ENCODE data around the gene KIAA0232.

Gene KIAA0232

DNA sequence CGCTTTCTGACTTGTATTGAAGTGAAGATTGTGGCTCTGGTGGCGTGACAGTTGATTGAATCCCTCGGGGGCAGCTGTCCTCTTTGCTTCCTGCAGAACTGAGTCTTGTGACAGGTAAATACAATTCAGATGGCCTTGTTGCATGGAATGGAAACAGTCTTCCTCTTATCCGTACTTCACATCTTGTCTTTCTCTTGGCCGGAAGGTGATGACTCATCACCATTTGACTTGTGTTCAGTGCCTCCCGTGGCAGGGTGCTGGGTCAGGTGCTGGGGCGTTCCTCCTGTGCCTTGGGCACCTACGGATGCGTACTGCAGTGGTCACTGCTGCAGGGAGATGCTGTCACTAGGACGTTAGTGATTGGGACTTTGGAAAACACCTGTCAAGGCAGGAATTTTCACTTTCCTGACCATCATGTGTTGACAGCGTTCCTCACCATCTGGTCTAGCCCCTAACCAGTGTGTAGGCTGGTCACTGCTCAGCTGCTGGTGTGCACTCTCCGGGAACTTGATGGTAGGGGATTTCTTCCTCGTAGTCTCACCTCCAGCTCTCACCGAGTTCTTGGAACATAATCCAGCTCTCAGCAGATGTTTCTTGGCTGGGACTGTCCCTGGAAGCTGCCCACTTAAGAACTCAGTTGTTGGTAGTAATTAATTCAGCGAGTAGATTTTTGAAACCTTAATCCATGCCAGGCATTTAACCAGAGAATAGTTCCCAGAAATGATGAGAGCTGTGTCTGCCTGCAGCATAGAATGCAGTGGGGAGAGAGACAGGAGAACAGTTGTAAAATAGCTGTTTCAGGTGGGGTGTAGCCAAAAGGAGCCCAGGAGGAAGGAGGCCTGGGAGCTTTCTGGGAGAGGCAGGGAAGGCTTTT lies 134.3 kb downstream of the KIAA0232 start:
- DNase-seq (ENCODE audit: low read depth) = peak; percentile 10
- Histone ChIP-seq H3K36me3 (ENCODE audit: control insufficient read depth, insufficient read depth, low read length, severe bottlenecking) (no peaks in the 10 kb centered on the region), H3K9ac (ENCODE audit: low read length) (no peak overlapping the region), H3K4me1 (ENCODE audit: control insufficient read depth, insufficient read depth, low read length) (no peaks in the 10 kb centered on the region), H3K4me3 (ENCODE audit: low read length) (no peak overlapping the region), H3K27me3 (replicated peaks; ENCODE audit: control insufficient read depth, insufficient read depth, low read length) (no peaks in the 10 kb centered on the region), H3K9me3 (ENCODE audit: control insufficient read depth, low read length) (no peaks in the 10 kb centered on the region)

DNA sequence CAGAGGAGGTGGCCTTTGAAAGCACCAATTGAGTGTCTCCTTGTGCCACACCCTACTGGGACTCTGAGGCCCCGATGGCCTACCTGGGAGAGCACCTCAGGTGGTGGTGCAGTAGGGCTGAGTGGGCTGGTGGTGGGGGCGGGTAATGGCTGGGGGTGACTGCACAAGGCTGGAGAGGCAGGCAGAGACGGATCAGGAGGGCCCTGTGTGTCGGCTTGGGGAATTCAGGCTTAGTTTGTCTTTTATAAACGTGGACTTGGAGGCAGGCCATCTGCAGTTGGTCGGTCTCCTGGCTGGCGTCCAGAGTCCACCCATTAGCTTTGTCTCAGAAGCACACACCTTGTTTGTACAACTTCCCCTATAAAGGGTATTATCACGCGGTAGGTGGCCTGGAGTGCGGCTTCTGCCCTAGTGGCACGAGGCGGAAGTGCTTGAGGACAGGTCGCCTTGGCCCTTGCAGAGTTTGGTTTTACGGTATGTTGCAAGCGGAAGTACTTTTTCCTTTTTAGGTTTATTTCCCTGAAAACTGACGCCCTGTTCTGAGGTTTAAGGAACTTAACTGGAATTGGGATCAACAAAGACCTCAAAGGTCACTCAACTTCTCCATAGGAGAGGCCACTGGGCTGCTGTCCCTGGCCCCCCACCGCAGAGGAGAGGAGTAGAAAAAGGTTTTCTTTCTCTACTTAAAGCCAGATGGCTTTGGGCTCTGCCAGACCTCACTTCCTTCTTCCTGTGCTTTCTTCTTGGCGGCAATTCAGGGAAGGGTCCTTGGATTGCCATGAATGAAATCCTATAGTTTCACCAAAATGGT lies 135.1 kb downstream of the KIAA0232 start:
- H3K36me3 ChIP-seq (ENCODE audit: control insufficient read depth, insufficient read depth, low read length, severe bottlenecking) = no peaks in the 10 kb centered on the region
- no peaks in the 10 kb centered on the region for H3K4me1 ChIP-seq (ENCODE audit: control insufficient read depth, insufficient read depth, low read length)
- no peak overlapping the region for H3K4me3 ChIP-seq (ENCODE audit: low read length)
- H3K27me3 ChIP-seq (replicated peaks; ENCODE audit: control insufficient read depth, insufficient read depth, low read length) = no peaks in the 10 kb centered on the region
- no peak overlapping the region for H3K9ac ChIP-seq (ENCODE audit: low read length)
- no peaks in the 10 kb centered on the region for H3K9me3 ChIP-seq (ENCODE audit: control insufficient read depth, low read length)
- DNase-seq (ENCODE audit: low read depth) = peak; percentile 7

DNA sequence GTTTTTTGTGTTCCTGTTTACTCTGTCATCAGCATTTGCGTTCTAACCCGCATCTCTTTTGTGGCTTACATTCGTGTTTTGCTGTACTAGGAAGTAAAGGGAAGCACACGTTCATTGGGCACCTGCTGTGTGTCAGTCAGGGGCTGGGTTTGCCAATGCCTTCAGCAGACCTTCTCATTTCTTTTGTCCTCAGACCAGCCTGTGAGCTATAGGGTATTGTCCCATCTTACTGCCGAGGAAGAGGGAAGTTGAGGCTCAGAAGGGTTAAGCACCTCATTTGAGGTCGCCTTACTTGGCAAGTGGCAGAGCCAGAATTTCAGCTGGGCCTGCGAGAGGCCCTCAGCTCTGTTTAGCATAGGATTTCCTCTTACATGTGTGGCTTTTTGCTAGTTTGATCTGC lies 135.8 kb downstream of the KIAA0232 start:
- no peak for DNase-seq (ENCODE audit: low read depth)
- Histone ChIP-seq H3K27me3 (replicated peaks; ENCODE audit: control insufficient read depth, insufficient read depth, low read length) (no peaks in the 10 kb centered on the region), H3K4me1 (ENCODE audit: control insufficient read depth, insufficient read depth, low read length) (no peaks in the 10 kb centered on the region), H3K36me3 (ENCODE audit: control insufficient read depth, insufficient read depth, low read length, severe bottlenecking) (no peaks in the 10 kb centered on the region), H3K9me3 (ENCODE audit: control insufficient read depth, low read length) (no peaks in the 10 kb centered on the region), H3K4me3 (ENCODE audit: low read length) (no peak overlapping the region), H3K9ac (ENCODE audit: low read length) (no peak overlapping the region)

DNA sequence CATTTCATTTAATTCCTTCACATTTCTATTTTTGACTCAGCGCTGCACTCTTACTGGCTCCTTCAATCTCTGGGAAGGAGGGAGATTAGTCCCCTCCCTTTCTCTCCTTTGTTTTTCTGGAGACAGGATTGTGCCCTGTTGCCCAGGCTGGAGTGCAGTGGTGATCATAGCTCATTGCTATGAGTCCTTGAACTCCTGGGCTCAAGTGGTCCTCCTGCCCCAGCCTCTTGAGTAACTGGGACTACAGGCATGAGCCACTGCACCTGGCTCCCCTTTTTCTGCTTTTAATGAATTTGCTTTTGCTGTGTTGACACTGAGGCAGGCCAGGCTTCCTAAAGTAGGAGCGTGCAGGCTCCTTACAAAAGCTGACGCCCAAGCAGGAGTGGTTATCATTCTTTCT lies 137.6 kb downstream of the KIAA0232 start:
- Histone ChIP-seq H3K36me3 (ENCODE audit: control insufficient read depth, insufficient read depth, low read length, severe bottlenecking) (peaks cover 8% of the 10 kb centered on the region), H3K9ac (ENCODE audit: low read length) (no peak overlapping the region), H3K9me3 (ENCODE audit: control insufficient read depth, low read length) (no peaks in the 10 kb centered on the region), H3K4me1 (ENCODE audit: control insufficient read depth, insufficient read depth, low read length) (no peaks in the 10 kb centered on the region), H3K4me3 (ENCODE audit: low read length) (no peak overlapping the region), H3K27me3 (replicated peaks; ENCODE audit: control insufficient read depth, insufficient read depth, low read length) (no peaks in the 10 kb centered on the region)
- no peak for DNase-seq (ENCODE audit: low read depth)

DNA sequence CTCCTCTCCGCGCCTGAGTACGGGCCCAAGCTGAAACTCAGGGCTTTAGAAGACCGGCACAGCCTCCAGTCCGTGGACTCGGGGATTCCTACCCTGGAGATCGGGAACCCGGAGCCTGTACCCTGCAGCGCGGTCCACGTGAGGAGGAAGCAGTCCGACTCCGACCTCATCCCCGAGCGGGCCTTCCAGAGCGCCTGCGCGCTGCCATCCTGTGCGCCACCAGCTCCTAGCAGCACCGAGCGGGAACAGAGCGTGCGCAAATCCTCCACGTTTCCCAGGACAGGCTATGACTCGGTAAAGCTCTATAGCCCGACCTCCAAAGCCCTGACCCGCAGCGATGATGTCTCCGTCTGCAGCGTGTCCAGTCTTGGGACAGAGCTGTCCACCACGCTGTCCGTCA lies 141.0 kb downstream of the KIAA0232 start:
- DNase-seq (ENCODE audit: low read depth) = no peak
- no peaks in the 10 kb centered on the region for H3K4me1 ChIP-seq (ENCODE audit: control insufficient read depth, insufficient read depth, low read length)
- no peaks in the 10 kb centered on the region for H3K27me3 ChIP-seq (replicated peaks; ENCODE audit: control insufficient read depth, insufficient read depth, low read length)
- no peak overlapping the region for H3K9ac ChIP-seq (ENCODE audit: low read length)
- H3K9me3 ChIP-seq (ENCODE audit: control insufficient read depth, low read length) = no peaks in the 10 kb centered on the region
- peaks cover 11% of the 10 kb centered on the region for H3K36me3 ChIP-seq (ENCODE audit: control insufficient read depth, insufficient read depth, low read length, severe bottlenecking)
- no peak overlapping the region for H3K4me3 ChIP-seq (ENCODE audit: low read length)

DNA sequence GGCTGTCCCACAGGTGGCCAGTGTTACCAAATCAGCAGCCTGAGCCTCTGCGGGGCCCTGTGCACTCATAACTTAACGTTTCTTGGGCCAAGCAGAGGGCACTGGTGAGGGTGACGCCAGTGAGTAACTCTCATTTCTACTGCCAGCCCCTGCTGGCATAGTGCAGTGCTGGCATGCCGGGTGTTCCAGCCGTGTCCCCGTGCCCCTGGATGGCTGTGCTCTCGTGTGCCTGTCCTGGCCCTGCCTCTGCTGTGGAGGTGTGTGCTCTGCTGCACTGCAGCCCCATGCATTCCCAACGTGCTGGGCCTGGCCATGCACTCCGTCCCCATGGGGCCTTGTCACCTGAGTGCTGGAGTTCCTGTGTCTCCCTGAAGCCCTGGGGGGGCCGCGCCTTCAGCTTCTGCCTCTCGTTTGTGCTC lies 141.8 kb downstream of the KIAA0232 start:
- H3K36me3 ChIP-seq (ENCODE audit: control insufficient read depth, insufficient read depth, low read length, severe bottlenecking) = peaks cover 11% of the 10 kb centered on the region
- no peak overlapping the region for H3K4me3 ChIP-seq (ENCODE audit: low read length)
- no peak overlapping the region for H3K9ac ChIP-seq (ENCODE audit: low read length)
- no peaks in the 10 kb centered on the region for H3K27me3 ChIP-seq (replicated peaks; ENCODE audit: control insufficient read depth, insufficient read depth, low read length)
- H3K9me3 ChIP-seq (ENCODE audit: control insufficient read depth, low read length) = no peaks in the 10 kb centered on the region
- no peak for DNase-seq (ENCODE audit: low read depth)
- no peaks in the 10 kb centered on the region for H3K4me1 ChIP-seq (ENCODE audit: control insufficient read depth, insufficient read depth, low read length)

DNA sequence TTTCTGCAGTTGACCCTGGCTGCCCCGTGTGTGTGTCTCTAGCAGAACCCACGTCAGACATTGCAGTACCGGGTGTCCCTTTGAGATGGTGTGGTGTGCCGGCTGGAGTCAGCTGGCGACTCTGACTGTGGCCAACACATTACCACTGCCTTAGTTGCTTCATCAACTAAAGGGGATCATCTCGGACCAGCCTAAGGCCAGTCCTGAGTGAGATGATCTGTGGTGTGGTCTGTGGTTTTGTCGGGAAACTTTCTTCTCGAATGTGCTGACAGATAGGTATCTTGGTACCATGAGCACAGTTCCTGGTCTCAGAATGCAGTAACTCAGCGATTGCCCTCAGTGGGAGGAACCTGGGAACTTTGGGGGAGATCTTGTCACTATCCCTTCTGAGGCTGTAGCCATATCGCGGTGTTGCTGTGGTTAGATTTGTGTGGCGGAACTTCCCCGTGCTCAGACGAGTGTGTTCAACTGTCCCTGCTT lies 142.9 kb downstream of the KIAA0232 start:
- H3K4me3 ChIP-seq (ENCODE audit: low read length) = no peak overlapping the region
- no peaks in the 10 kb centered on the region for H3K27me3 ChIP-seq (replicated peaks; ENCODE audit: control insufficient read depth, insufficient read depth, low read length)
- H3K36me3 ChIP-seq (ENCODE audit: control insufficient read depth, insufficient read depth, low read length, severe bottlenecking) = peaks cover 11% of the 10 kb centered on the region
- H3K9me3 ChIP-seq (ENCODE audit: control insufficient read depth, low read length) = no peaks in the 10 kb centered on the region
- H3K4me1 ChIP-seq (ENCODE audit: control insufficient read depth, insufficient read depth, low read length) = no peaks in the 10 kb centered on the region
- H3K9ac ChIP-seq (ENCODE audit: low read length) = no peak overlapping the region
- DNase-seq (ENCODE audit: low read depth) = no peak

DNA sequence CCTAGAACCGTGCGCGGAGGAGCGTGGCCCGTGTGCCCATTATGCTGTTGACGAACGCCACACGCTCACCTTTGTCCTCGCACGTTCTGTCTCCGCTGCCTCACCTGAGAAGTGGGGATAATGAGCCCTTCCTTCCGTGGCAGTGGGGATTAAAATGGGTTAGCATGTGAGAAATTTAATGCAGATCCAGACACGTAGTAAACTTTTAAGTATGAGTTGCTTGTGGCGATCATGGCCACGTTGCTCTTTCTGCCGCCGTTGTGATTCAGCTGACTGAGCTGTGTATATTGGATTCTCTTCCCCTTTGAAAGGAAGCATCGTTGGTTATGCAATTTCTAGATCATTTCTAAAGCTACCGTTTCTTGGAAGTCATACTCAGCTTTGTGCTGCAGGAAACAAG lies 143.6 kb downstream of the KIAA0232 start:
- Histone ChIP-seq H3K27me3 (replicated peaks; ENCODE audit: control insufficient read depth, insufficient read depth, low read length) (no peaks in the 10 kb centered on the region), H3K4me3 (ENCODE audit: low read length) (no peak overlapping the region), H3K9ac (ENCODE audit: low read length) (no peak overlapping the region), H3K4me1 (ENCODE audit: control insufficient read depth, insufficient read depth, low read length) (no peaks in the 10 kb centered on the region), H3K9me3 (ENCODE audit: control insufficient read depth, low read length) (no peaks in the 10 kb centered on the region), H3K36me3 (ENCODE audit: control insufficient read depth, insufficient read depth, low read length, severe bottlenecking) (peaks cover 11% of the 10 kb centered on the region)
- DNase-seq (ENCODE audit: low read depth) = no peak

DNA sequence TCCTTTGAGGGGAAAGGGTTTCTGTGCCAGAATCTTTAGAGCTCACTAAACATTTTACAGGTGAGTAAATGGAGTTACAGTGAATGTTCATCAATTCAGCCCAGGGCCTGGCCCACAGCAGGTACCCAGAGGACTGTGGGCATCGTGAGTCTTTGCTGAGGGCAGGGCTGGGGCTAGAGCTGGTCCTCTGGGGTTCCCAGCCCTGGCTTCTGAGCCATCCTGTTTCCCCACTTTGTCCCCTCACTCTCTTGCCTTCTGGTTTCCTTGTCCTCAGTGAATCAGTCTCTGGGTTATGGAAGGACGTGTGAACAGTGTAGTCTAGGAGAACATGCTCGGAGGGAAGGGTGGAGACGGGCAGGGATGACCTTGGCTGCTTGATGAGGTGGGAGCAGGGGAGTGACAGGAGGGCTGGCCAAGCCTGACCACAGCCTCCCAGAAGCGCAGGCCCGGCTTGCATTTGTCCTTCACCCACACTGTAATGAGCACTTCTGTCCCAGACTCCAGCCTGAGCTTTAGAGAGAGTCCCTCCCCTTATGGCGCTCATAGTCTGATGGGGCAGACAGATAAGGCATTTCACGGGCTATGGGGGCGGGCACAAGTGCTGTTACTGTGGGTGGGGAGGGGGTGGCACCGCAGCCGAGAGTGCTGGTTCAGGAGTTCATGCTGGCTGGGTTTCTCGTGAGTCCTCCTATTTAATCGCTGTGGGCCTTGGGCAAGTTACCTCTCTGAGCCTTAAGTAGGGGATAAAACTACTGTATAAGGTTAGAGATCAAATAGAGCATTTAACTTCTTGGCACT lies 144.4 kb downstream of the KIAA0232 start:
- Histone ChIP-seq H3K9ac (ENCODE audit: low read length) (no peak overlapping the region), H3K4me1 (ENCODE audit: control insufficient read depth, insufficient read depth, low read length) (no peaks in the 10 kb centered on the region), H3K36me3 (ENCODE audit: control insufficient read depth, insufficient read depth, low read length, severe bottlenecking) (peaks cover 11% of the 10 kb centered on the region), H3K4me3 (ENCODE audit: low read length) (no peak overlapping the region), H3K9me3 (ENCODE audit: control insufficient read depth, low read length) (no peaks in the 10 kb centered on the region), H3K27me3 (replicated peaks; ENCODE audit: control insufficient read depth, insufficient read depth, low read length) (no peaks in the 10 kb centered on the region)
- peak; percentile 64 for DNase-seq (ENCODE audit: low read depth)

DNA sequence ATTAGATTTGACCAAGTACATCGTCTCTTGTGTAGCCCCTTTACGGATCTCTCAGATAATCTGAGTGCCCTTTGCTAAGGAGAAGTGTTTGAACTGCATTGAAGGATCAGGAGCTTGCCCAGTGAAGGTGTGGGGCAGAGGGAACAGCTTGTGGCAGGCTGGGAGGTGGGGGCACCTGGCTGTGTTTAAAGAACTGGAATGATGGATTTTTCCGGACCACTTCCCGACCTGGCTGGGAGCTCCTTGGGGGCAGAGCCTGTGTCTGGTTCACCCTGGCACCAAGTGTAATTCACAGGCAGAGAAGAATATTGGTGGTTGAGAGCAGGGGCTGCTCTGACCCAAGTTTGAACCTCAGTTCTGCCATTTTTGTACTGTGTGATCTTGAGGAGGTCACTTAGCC lies 145.6 kb downstream of the KIAA0232 start:
- Histone ChIP-seq H3K36me3 (ENCODE audit: control insufficient read depth, insufficient read depth, low read length, severe bottlenecking) (peaks cover 11% of the 10 kb centered on the region), H3K4me3 (ENCODE audit: low read length) (no peak overlapping the region), H3K9ac (ENCODE audit: low read length) (no peak overlapping the region), H3K27me3 (replicated peaks; ENCODE audit: control insufficient read depth, insufficient read depth, low read length) (no peaks in the 10 kb centered on the region), H3K9me3 (ENCODE audit: control insufficient read depth, low read length) (no peaks in the 10 kb centered on the region), H3K4me1 (ENCODE audit: control insufficient read depth, insufficient read depth, low read length) (no peaks in the 10 kb centered on the region)
- no peak for DNase-seq (ENCODE audit: low read depth)

DNA sequence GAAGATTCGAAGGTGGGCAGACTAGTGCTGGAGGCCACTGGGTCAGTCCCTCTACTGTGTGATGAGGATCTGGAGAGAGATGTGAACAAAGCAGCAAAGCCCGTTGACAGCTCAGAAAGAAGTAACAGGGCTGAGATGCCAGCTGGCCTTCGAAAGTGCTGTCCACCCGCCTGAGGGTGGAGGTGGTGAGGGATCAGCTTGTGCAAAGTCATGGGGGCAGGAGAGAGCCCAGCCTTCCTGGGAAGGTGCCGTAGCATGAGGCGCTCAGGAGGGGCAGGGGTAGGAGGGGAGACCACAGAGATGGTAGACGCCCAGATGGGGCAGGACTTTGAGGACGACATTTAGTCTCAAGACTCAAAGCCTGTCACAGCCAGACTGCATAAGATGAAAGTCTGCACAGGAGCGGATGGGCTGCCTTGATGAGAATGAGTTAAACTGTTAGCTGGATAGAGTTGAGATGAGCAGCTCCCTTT lies 146.8 kb downstream of the KIAA0232 start:
- H3K27me3 ChIP-seq (replicated peaks; ENCODE audit: control insufficient read depth, insufficient read depth, low read length) = no peaks in the 10 kb centered on the region
- DNase-seq (ENCODE audit: low read depth) = no peak
- no peak overlapping the region for H3K4me3 ChIP-seq (ENCODE audit: low read length)
- no peaks in the 10 kb centered on the region for H3K9me3 ChIP-seq (ENCODE audit: control insufficient read depth, low read length)
- H3K9ac ChIP-seq (ENCODE audit: low read length) = no peak overlapping the region
- peaks cover 3% of the 10 kb centered on the region for H3K36me3 ChIP-seq (ENCODE audit: control insufficient read depth, insufficient read depth, low read length, severe bottlenecking)
- no peaks in the 10 kb centered on the region for H3K4me1 ChIP-seq (ENCODE audit: control insufficient read depth, insufficient read depth, low read length)

Measured in adipocyte (in vitro differentiated cells).